ENCODE results near the gene DDC.

Gene DDC

DNA sequence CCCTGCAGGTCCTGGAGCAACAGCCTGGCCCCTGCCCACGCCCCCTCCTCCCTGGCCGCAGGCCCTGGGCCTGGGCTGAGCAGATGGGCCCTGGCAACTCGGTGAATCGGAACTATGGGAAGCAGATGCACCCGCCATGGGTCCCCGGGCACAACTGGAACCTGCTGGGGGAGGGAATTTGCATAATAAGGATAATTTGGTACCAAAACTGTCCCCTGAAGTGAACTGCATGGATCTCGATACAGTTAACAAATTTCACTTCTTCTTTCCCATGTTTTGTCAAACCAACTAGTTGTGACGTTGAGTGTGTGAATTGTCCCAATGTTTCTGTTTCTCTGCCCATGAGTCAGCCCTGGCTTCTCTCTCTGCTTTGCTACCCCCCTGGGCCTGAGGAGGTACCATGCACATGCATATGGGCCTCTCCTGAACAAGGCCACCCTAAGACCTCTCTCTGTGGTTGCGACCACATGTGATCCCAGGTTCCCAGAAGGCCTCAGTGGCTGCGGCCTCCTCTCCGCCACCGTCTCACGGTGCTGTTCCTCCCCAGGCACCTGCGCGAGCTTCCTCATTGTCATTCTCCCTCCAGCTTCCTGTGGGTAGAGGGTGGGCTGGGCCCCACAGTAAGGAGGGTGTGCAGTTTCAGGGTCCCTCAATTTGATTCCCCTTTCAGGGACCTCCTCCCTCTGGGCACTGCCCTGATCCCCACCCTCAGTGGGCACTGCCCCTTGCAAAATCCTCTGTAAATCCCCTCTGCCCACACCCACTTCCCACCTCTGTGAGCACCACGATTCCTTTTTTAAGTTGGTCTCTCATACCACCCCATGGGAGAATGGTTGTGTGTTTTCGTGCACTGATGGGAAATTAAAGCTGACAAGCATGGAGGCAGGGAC lies 155.1 kb downstream of the DDC start:
- no peak for DNase-seq

Measured in stimulated activated naive CD4-positive, alpha-beta T cell (primary cell).